Loucy (cell line): Measurements from ENCODE around the gene SLC9A2.

Experiments used
- H2AFZ ChIP-seq: fragments of 200-600 bp; sonication (generic); 2 replicates; pipeline ENCODE4 v1.6.0; 2016; ENCODE audit warnings: antibody characterized with exemption, mild to moderate bottlenecking, low read length, moderate library complexity
- H3F3A ChIP-seq: fragments of 200-600 bp; 2 replicates; pipeline ENCODE4 v1.6.0; 2016; ENCODE audit warnings: antibody characterized with exemption, low read depth, mild to moderate bottlenecking
- H3K27me3 ChIP-seq: fragments of 200-600 bp; sonication (generic); 2 replicates; pipeline ENCODE4 v1.6.1; 2014; ENCODE audit warnings: low read length, mild to moderate bottlenecking; ENCODE audit not compliant: insufficient read depth, poor library complexity, severe bottlenecking
- H3K36me3 ChIP-seq: fragments of 200-600 bp; sonication (generic); 2 replicates; pipeline ENCODE4 v1.6.1; 2016; ENCODE audit warnings: low read length; ENCODE audit not compliant: insufficient read depth
- H3K4me1 ChIP-seq: fragments of 200-600 bp; sonication (generic); 2 replicates; pipeline ENCODE4 v1.5.1; 2014; ENCODE audit warnings: low read length, mild to moderate bottlenecking; ENCODE audit not compliant: insufficient read depth, poor library complexity, severe bottlenecking
- H3K4me2 ChIP-seq: fragments of 200-600 bp; sonication (generic); 2 replicates; pipeline ENCODE4 v1.6.0; 2014; ENCODE audit warnings: antibody characterized with exemption, low read length, low read depth, mild to moderate bottlenecking; ENCODE audit not compliant: poor library complexity, severe bottlenecking
- H3K4me3 ChIP-seq: fragments of 200-600 bp; sonication (generic); 2 replicates; pipeline ENCODE4 v1.5.1; 2014; ENCODE audit warnings: low read length, mild to moderate bottlenecking, mixed read lengths; ENCODE audit not compliant: poor library complexity, severe bottlenecking
- H3K79me2 ChIP-seq: fragments of 200-600 bp; sonication (generic); 2 replicates; pipeline ENCODE4 v1.6.1; 2014; ENCODE audit warnings: low read length; ENCODE audit not compliant: insufficient read depth
- H3K9ac ChIP-seq: fragments of 200-600 bp; sonication (generic); 2 replicates; pipeline ENCODE4 v1.6.0; 2014; ENCODE audit warnings: mild to moderate bottlenecking, low read depth, low read length, moderate library complexity; ENCODE audit not compliant: poor library complexity, severe bottlenecking
- H3K9me2 ChIP-seq: fragments of 200-600 bp; sonication (generic); replicated peaks from 2 replicates; pipeline ENCODE4 v1.6.1; 2016; ENCODE audit warnings: low read depth, low read length, mixed read lengths
- H3K9me3 ChIP-seq: fragments of 200-600 bp; sonication (generic); 2 replicates; pipeline ENCODE4 v1.6.1; 2014; ENCODE audit warnings: mild to moderate bottlenecking, antibody characterized with exemption, low read length, low read depth; ENCODE audit not compliant: insufficient read depth
- H4K20me1 ChIP-seq: fragments of 200-600 bp; sonication (generic); 2 replicates; pipeline ENCODE4 v1.6.0; 2014; ENCODE audit warnings: antibody characterized with exemption, low read length, mild to moderate bottlenecking; ENCODE audit not compliant: insufficient read depth, poor library complexity, severe bottlenecking
- CTCF ChIP-seq: fragments of 200-600 bp; sonication (generic); conservative IDR thresholded peaks from 2 replicates; pipeline ENCODE4 v1.5.1; 2014; ENCODE audit warnings: mild to moderate bottlenecking, antibody characterized with exemption, low read length
- EZH2phosphoT487 ChIP-seq: fragments of 200-600 bp; IDR thresholded peaks from 2 replicates; pipeline ENCODE4 v1.6.1; 2018; ENCODE audit warnings: antibody characterized with exemption, mild to moderate bottlenecking, moderate library complexity, borderline replicate concordance

SLC9A2 gene

GRCh38 chr2:102657770-102658169 is 38.4 kb downstream of the SLC9A2 start:
- Histone ChIP-seq H3K4me2 (no peak overlapping the region), H3K9ac (no peak overlapping the region), H2AFZ (no peak overlapping the region), H3K4me1 (no peaks in the 10 kb centered on the region), H3K36me3 (no peaks in the 10 kb centered on the region), H3K79me2 (no peaks in the 10 kb centered on the region), H3K9me3 (no peaks in the 10 kb centered on the region), H3K27me3 (no peaks in the 10 kb centered on the region), H3F3A (no peaks in the 10 kb centered on the region), H3K9me2 (no peaks in the 10 kb centered on the region), H3K4me3 (no peak overlapping the region), H4K20me1 (no peaks in the 10 kb centered on the region)
- TF ChIP-seq CTCF (no peak), EZH2phosphoT487 (no peak)

DNA sequence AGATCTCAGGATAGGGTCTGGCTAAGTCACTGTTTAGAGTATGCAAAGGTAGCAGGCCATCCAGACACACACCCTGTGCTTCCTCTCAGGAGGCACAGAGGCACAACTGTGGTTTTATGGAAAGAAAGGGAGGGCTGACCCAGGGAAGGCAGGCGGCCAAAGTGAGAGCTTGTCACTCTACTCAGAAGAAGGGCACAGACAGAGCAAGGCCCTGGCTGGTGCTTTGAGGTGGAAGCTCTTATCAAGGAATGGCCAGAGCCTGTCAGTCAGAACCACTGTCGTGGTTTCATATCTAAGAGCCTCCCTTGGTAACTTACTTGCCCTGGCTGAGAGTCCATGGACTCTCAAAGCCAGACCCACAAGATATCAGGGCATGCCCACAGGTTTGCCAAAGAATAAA is 40.7 kb downstream of the SLC9A2 start:
- H3K4me1 ChIP-seq: no peaks in the 10 kb centered on the region
- H4K20me1 ChIP-seq: no peaks in the 10 kb centered on the region
- H3K4me3 ChIP-seq: no peak overlapping the region
- no peaks in the 10 kb centered on the region for H3K27me3 ChIP-seq
- TF ChIP-seq CTCF: no peak
- TF ChIP-seq EZH2phosphoT487: no peak
- no peaks in the 10 kb centered on the region for H3K9me3 ChIP-seq
- no peaks in the 10 kb centered on the region for H3K79me2 ChIP-seq
- H3K36me3 ChIP-seq: no peaks in the 10 kb centered on the region
- H3K9ac ChIP-seq: no peak overlapping the region
- H3K9me2 ChIP-seq: no peaks in the 10 kb centered on the region
- H3F3A ChIP-seq: no peaks in the 10 kb centered on the region
- H2AFZ ChIP-seq: no peak overlapping the region
- no peak overlapping the region for H3K4me2 ChIP-seq

DNA sequence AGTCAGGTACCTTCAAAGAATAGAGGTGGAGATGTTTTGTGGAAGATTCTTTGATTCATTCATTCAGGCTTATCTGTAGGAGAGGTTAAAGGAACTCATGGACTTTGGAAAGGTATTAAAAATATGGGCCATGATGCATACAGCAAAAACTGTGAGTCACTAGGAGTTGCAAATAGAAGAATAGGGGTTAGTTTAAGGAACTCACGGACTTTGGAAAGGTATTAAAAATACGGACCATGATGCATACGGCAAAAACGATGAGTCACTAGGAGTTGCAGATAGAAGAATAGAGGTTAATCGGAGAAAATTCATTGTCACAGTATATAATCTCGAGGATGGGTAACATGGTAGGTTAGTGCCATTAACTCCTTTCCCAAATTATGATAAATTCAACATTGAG is 41.2 kb downstream of the SLC9A2 start:
- Histone ChIP-seq H3K9ac (no peak overlapping the region), H3K9me3 (no peaks in the 10 kb centered on the region), H3K79me2 (no peaks in the 10 kb centered on the region), H3K4me3 (no peak overlapping the region), H3K27me3 (no peaks in the 10 kb centered on the region), H3K36me3 (no peaks in the 10 kb centered on the region), H3K4me1 (no peaks in the 10 kb centered on the region), H3K9me2 (no peaks in the 10 kb centered on the region), H2AFZ (no peak overlapping the region), H3F3A (no peaks in the 10 kb centered on the region), H3K4me2 (no peak overlapping the region), H4K20me1 (no peaks in the 10 kb centered on the region)
- TF ChIP-seq CTCF: no peak
- no peak for TF ChIP-seq EZH2phosphoT487
